Motor neuron (in vitro differentiated cells): Measurements from ENCODE around the gene METTL21C. TPM values are rescaled to one million over a fixed set of nuclear protein-coding genes. Genes with fewer than 3 reads are reported as not detected.

Experiments used
- ATAC-seq, 8 experiments: fragments of 200-7000 bp; cut with Tn5 transposase; replicated peaks in 6 of 8; 2 replicates each; pipeline ENCODE4 v1.8.0; 2021; ENCODE audit warnings: mild to moderate bottlenecking in 8 of 8, moderate library complexity in 8 of 8
- H3K27ac ChIP-seq, 2 donors: fragments of 250-450 bp; sonication (Bioruptor Pico); 2 replicates each; pipeline ENCODE4 v1.9.0; 2021; ENCODE audit warnings: antibody characterized with exemption in 2 of 2, mild to moderate bottlenecking in 2 of 2, moderate library complexity in 1 of 2
- H3K4me1 ChIP-seq, 2 donors: fragments of 250-450 bp; sonication (Bioruptor Pico); replicated peaks in 1 of 2; 2 replicates each; pipeline ENCODE4 v1.6.1; 2021; ENCODE audit warnings: antibody characterized with exemption in 2 of 2, mild to moderate bottlenecking in 2 of 2, moderate library complexity in 1 of 2
- H3K4me3 ChIP-seq, 5 donors: fragments of 250-450 bp; sonication (Bioruptor Pico); 2 replicates each; pipeline ENCODE4 v1.9.0; 2021; ENCODE audit warnings: antibody characterized with exemption in 5 of 5, mild to moderate bottlenecking in 5 of 5, moderate library complexity in 4 of 5
- WGBS, 10 experiments: fragments of 450-650 bp; shearing (Covaris generic); methylation state at CpG; one replicate each; pipeline ENCODE4 v1.0.0; 2022; 5-methylcytosine and 5-hydroxymethylcytosine counted together
- in situ Hi-C, 9 experiments: fragments of 400-800 bp; cut with MboI; loops; one replicate each; pipeline ENCODE4 v1.15.0; 2021; ENCODE audit warnings: low sequenced_read_pairs in 9 of 9, low pct_unique_long_range_greater_than_20kb in 2 of 9; ENCODE audit not compliant: unreplicated experiment in 9 of 9
- total RNA-seq, 8 experiments: library from RNA; unstranded; fragments of 300-600 nt; gene quantifications; 2 replicates each; pipeline versions ENCODE4 v1.2.3 to v1.2.4, GENCODE V29; 2022

Gene METTL21C
- total RNA-seq, 8 experiments from 2014 or later, result 0.21 to 0.46 (median 0.31) TPM; not detected in 3

DNA sequence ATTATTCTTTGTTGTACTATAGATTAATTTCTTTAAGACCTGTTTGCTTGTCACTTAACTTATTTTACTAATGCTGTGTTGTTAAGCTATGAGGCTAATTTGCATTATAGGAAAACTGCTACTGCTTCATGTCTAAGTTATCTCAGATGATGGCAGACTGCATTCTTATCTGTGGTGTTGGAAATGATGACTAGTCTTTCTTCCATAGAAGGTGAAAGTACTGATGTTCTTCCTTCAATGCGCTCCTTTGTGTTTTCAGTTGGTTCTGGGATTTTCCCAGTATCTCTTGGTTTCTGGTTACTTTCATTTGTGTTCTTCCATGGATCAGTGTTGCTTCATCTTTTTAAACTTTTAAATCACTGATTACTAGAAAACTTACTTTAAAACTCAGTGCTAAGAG is 51.2 kb downstream of the METTL21C start:
- Histone ChIP-seq H3K27ac (no peak overlapping the region), H3K4me3 (no peak overlapping the region), H3K4me1 (no peaks in the 10 kb centered on the region)
- WGBS, 10 experiments, result 80 to 100% (median 100%) methylated on average over 1 of the region's 1 CpG; no CpG with 5 or more reads in 2 of the 10 experiments
- ATAC-seq, result no peak
- in situ Hi-C loops, result loop anchor here in 1 of 9 experiments (10.0 kb wide), 1 partner anchor 151 kb away; the partner anchor contains the start of genes BIVM and POGLUT2

DNA sequence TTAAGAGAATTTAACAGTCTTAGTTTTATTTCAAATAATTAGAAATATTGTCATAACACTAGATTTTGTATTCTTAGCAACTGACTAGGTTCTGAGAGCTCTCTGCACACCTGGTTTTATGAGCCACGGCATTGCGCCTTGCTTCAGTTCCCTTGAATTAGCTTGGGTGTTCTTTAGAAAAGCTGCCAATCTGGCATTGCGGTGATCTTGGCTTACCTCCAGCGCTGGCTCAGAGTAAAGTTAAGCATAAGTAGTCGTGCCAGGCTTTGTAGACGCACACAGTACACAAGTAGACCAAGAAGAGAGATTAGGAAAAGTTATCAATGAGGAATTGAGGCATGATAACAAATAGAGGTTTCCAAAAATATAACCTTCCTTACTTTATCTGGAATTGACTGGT is 52.4 kb downstream of the METTL21C start:
- in situ Hi-C loops, result loop anchor here in 1 of 9 experiments (10.0 kb wide), 1 partner anchor 152 kb away; the partner anchor contains the start of genes BIVM and POGLUT2
- H3K27ac ChIP-seq, result no peak overlapping the region
- 64 to 100% (median 97%) methylated on average over 2 to 6 of the region's 6 CpGs; no CpG with 5 or more reads in 1 of the 10 experiments for WGBS, 10 experiments
- no peak overlapping the region for H3K4me3 ChIP-seq
- no peak for ATAC-seq
- H3K4me1 ChIP-seq, result no peaks in the 10 kb centered on the region

DNA sequence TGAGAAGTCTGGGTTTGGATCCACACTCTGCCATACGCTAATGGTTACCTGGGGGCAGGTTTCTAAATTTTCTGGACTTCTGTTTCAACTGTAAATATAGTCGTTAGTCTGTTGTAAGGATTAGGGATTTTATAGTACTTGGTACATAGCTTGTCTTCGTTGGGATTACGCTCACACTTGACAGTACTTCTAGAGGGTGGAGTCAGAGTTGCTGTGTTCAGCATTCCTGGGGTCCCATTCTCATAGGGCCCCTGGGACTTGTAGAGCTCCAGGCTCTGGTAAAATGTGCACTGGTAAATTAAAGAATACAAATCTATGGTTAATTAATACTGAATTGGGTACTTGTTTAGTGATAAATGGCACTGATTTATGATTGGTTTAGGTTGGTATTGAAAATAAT is 52.8 kb downstream of the METTL21C start:
- in situ Hi-C loops, result loop anchor here in 1 of 9 experiments (10.0 kb wide), 1 partner anchor 153 kb away; the partner anchor contains the start of genes BIVM and POGLUT2
- Histone ChIP-seq H3K4me3 (no peak overlapping the region), H3K27ac (no peak overlapping the region), H3K4me1 (no peaks in the 10 kb centered on the region)
- no peak for ATAC-seq
- 0 to 100% (median 96%) methylated on average over 1 to 4 of the region's 4 CpGs; no CpG with 5 or more reads in 1 of the 10 experiments for WGBS, 10 experiments

DNA sequence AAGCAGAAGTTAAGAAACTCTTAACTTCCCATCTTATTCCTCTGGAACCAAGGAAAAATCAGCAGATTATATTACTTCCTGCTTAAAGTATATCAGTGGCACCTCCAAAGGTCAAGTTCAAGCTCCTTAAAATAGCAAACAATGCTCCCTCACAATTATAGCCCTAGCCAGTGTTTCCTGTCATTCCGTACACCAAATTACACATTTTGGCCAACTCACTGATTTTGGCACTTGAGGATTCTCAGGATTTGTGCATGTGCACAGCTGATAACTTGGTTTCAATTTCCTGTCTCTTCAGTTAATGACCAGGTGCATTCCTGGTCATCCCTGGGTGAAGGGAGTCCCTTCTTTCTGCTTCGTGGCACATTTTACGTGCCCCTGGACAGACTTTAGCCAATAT is 56.1 kb downstream of the METTL21C start:
- in situ Hi-C loops, result no loop called here
- no peak overlapping the region for H3K27ac ChIP-seq
- no peak for ATAC-seq
- no peak overlapping the region for H3K4me3 ChIP-seq
- H3K4me1 ChIP-seq, result no peaks in the 10 kb centered on the region
- 88 to 100% (median 100%) methylated on average over 1 to 3 of the region's 3 CpGs; no CpG with 5 or more reads in 2 of the 10 experiments for WGBS, 10 experiments

Other genes with a start within 250 kb of the METTL21C start
- gene TPP2, start 98.1 kb downstream of the METTL21C start, total RNA-seq, result 10 to 100 TPM; 22.0 to 70.8 (median 38.0) TPM
- gene TEX30, start 78.7 kb upstream of the METTL21C start, total RNA-seq, result 10 to 100 TPM in 3 of 8 experiments, 1 to 10 TPM in 5; 4.7 to 18.8 (median 8.1) TPM
- gene POGLUT2, start 103.9 kb upstream of the METTL21C start, total RNA-seq, result 10 to 100 TPM in 6 of 8 experiments, 1 to 10 TPM in 2; 4.1 to 15.5 (median 12.6) TPM
- gene BIVM, start 104.1 kb upstream of the METTL21C start, total RNA-seq, result 10 to 100 TPM; 12.0 to 25.6 (median 15.3) TPM
- 10 to 100 TPM; 40.2 to 83.3 (median 57.7) TPM for gene ERCC5, start 151.0 kb upstream of the METTL21C start, total RNA-seq